ENCODE results near the gene LRRC46.
A peak's percentile ranks its signal among the peaks of the same experiment; 100 is the strongest.

The LRRC46 gene

DNA sequence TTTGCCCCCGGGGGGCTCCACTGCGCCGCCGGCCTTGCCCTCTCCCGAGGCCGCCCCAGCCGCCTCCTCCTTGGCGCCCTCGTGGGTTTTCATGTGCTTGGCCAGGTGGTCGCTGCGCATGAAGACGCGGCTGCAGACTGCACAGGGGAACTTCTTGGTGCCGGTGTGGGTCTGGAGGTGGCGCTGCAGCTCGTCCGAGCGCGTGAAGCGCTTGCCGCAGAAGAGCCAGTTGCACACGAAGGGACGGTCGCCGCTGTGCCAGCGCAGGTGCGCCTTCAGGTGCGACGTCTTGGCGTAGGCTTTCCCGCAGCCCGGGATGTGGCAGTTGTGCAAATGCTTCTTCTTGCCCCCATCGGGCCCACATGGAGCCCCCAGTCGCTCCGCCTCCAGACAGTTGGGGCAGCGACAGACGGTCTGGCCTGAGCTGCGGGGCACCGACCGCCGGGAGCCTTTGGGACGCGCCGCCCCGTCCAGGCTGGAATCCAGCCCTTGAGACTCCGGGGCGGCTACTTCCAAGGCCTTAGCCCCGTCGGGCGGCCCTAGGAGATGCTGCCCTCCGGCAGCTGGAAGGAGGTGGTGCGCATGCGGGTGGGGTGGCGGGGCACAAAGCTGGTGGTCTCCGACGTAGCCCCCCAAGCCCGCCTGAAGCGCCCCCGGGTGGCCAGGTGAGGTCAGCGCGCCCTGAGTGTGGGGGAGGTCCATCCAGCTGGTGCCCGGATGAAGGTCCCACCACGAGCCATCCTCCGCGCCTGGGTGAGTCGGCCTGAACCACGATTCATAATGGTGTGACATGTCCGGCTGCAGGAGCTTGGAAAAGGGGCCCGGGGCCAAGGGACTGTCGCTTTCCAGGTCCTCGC, 16.1 kb downstream of the LRRC46 start:
- peaks cover 16% of the 10 kb centered on the region for H3K4me1 Mint-ChIP-seq (ENCODE audit: low read depth)

DNA sequence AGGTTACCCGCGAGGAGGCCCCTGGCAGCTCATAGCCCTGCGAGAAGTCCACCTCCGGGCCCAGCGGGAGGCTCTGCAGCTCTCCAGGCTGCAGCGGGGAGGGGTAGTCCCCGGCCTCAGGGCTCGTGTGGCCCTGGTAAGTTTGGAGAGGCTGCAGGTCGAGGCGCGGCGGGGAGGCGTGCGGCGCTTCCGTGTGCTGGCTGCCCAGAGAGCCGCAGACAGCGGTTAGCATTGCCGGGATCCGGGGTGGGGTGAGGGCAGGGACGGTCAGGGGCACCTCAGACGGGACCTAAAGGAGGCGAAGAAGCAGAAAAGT, 16.7 kb downstream of the LRRC46 start:
- H3K4me3 Mint-ChIP-seq = no peak overlapping the region
- no peaks in the 10 kb centered on the region for H3K36me3 Mint-ChIP-seq (ENCODE audit: low read depth)
- H3K27me3 Mint-ChIP-seq (ENCODE audit: low read depth) = peaks cover 81% of the 10 kb centered on the region
- H3K27ac Mint-ChIP-seq = no peak overlapping the region
- H3K4me1 Mint-ChIP-seq (ENCODE audit: low read depth) = peaks cover 15% of the 10 kb centered on the region
- no peaks in the 10 kb centered on the region for H3K9me3 Mint-ChIP-seq

More for the DNA sequence above, 16.1 kb downstream of the LRRC46 start:
- Mint-ChIP-seq H3K27me3 (ENCODE audit: low read depth) (peaks cover 75% of the 10 kb centered on the region), H3K4me3 (no peak overlapping the region), H3K36me3 (ENCODE audit: low read depth) (no peaks in the 10 kb centered on the region), H3K9me3 (no peaks in the 10 kb centered on the region), H3K27ac (no peak overlapping the region)

DNA sequence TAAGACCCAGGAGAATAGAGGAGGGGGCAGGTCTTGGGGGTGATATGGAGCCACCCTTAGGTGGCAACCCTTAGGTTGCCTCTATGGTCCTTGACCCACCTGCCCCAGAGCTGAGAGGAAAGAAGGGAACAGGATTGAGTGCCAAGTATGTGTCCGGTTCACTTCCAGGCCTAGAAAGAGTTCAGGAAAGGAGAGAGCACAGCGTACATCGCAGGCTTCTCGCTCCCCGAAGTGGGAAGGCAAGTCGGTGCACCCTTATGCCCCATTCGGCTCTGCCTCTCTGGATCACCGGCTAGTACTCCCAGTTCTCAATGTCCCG, 18.9 kb downstream of the LRRC46 start:
- H3K36me3 Mint-ChIP-seq (ENCODE audit: low read depth) = no peaks in the 10 kb centered on the region
- peaks cover 25% of the 10 kb centered on the region for H3K4me1 Mint-ChIP-seq (ENCODE audit: low read depth)
- H3K4me3 Mint-ChIP-seq = no peak overlapping the region
- H3K9me3 Mint-ChIP-seq = no peaks in the 10 kb centered on the region
- peaks cover 86% of the 10 kb centered on the region for H3K27me3 Mint-ChIP-seq (ENCODE audit: low read depth)
- H3K27ac Mint-ChIP-seq = no peak overlapping the region

DNA sequence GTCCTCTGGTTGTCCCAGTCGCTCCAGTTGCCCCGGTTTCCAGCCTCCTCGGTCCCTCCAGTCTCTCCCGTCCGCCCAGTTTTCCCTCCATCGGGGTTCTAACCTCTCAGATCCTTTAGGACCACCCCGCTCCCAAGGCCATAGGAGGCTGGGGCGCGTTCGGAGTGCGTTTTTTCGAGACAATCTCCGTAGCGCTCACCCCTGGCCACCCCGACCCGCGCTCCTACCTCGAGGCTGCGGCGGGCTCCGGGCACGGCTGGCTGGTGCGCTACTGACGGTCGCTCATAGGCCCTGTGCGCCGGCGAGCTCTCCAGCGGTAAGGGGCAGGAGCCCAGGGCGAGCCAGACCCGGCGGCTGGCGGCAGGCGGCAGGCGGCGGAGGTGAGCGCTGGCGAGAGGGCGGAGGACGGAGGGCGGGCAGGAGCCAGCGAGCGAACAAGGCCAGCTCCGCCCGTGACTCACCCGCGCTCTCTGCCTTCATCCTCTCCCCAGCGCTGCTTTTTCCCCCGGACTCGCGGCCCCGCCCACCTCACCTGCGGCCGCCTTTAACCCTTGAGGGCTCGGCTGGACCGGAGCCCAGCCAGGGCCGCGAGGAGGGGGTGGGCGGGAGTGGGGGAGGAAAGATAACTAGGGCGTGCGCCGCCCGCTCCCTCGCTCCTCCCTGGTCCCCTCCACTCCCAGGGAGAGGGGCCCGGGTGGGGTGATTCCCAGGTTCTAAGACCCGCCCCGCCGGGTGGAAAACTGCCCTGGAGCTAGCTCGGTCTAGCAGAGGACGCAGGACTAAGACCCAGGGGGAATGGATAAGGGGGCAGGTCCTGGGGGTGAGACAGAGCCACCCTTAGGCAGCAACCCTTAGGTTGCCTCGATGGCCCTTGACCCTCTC, 19.5 kb downstream of the LRRC46 start, which contains the start of gene SP6:
Gene SP6 (minus strand): TSS at position 472 of the 882 bp plus-strand sequence. CDS start 2,734 bp downstream, outside the sequence.
- peak within 1 kb of the TSS; percentile 50 for H3K4me3 Mint-ChIP-seq
- H3K27ac Mint-ChIP-seq = no peak within 1 kb of the TSS
- H3K9me3 Mint-ChIP-seq = no peaks in the 10 kb centered on the region
- H3K27me3 Mint-ChIP-seq (ENCODE audit: low read depth) = peaks cover 86% of the 10 kb centered on the region
- H3K4me1 Mint-ChIP-seq (ENCODE audit: low read depth) = peaks cover 25% of the 10 kb centered on the region
- H3K36me3 Mint-ChIP-seq (ENCODE audit: low read depth) = no peaks in the 10 kb centered on the region

DNA sequence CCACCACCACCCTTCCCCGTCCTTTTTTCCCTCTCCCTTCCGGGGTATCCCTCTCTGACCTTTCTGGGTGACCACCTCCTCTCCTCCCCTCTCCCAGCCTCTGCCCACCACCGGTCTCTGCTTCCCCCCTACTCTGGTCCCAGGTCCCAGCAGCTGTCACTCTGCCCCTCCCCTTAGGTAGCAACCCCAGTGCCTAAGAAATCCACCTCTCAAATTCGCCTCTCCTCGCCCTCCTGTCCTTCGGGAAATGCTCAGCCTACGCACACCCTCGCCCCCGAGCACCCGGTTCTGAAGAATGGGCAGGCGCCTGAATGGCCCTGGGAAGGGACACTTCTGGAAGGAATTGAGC, 20.3 kb downstream of the LRRC46 start:
- no peak overlapping the region for H3K27ac Mint-ChIP-seq
- peak overlapping the region; percentile 50 for H3K4me3 Mint-ChIP-seq
- no peaks in the 10 kb centered on the region for H3K36me3 Mint-ChIP-seq (ENCODE audit: low read depth)
- no peaks in the 10 kb centered on the region for H3K9me3 Mint-ChIP-seq
- peaks cover 25% of the 10 kb centered on the region for H3K4me1 Mint-ChIP-seq (ENCODE audit: low read depth)
- peaks cover 86% of the 10 kb centered on the region for H3K27me3 Mint-ChIP-seq (ENCODE audit: low read depth)

DNA sequence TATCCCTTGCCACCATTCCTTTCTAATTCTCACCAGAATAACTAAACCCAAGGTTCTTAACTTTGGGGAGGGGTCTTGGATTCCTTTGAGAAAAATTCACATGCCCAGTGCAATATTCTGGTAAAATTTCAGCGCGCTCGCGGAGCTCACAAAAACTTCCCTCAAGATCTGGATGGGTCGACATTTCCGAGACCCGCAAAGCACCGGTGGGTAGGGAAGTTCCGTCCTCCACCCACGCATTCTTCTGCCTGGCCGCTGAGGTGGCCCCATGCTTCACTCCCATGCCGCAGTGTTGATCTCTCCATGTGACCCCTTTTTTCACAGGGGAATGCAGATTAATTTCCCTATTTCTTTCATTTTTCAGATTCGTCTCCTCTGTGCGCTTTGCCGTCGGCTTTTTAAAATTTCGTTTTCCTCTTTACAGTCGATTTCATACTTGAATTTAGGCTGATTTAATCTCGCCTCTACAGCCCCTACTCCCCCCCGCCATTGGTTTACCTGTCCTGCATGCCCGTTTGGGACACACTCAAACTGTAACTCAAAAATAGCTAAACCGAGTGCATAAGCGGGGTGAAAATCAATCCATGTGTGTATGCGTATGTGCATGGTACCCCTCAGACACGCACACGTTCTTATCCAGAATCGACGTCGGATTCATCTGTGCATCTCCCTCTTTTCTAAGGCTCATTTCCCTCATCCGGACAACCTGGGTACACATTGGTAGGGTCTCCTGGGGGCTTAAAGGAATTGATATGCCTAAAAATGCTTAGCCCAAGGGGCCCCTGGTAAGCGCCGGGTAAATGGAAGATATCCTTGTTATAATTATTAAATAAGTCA, 20.9 kb downstream of the LRRC46 start:
- peaks cover 25% of the 10 kb centered on the region for H3K4me1 Mint-ChIP-seq (ENCODE audit: low read depth)
- H3K27me3 Mint-ChIP-seq (ENCODE audit: low read depth) = peaks cover 84% of the 10 kb centered on the region
- no peaks in the 10 kb centered on the region for H3K36me3 Mint-ChIP-seq (ENCODE audit: low read depth)
- no peaks in the 10 kb centered on the region for H3K9me3 Mint-ChIP-seq
- no peak overlapping the region for H3K27ac Mint-ChIP-seq
- H3K4me3 Mint-ChIP-seq = peak overlapping the region; percentile 50

DNA sequence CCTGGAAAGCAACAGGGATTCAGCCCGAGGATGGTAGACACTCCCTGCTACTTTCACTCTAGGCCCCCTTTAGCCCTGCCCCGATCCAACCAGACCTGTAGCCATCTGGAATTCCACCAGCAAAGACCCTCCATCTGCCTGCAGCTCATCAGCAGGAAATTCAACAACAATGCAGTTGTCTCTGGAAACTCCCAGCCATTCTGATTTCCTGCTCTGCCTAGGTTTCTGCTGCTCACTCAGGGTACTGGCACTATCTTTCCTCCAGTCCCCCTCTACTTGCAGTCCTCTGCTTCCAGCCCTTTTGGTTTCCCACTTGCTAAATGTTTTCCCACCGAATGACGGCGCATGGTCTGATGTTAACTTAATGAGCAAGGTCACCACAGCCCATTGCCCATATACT, 22.1 kb downstream of the LRRC46 start:
- no peak overlapping the region for H3K4me3 Mint-ChIP-seq

DNA sequence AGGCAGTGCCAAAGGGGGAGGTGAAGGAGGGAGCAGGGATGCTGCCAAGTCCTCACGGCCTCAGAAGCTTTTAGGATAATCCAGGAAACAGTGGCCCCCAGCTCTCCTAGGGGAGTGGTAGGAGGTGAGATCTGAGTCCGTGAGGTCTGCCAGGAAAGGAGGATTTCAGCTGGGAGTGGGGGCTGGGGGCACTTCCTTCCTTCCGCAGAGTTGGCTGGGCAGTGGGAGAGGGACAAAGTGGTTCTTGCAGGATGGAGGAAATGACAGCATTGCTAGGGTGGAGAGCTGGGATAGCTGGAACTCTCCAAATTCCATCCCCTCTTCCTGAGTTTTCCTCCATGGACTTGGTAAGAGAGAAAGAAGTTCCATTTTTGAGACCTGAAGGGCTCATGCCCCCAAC, 24.3 kb downstream of the LRRC46 start:
- Mint-ChIP-seq H3K4me1 (ENCODE audit: low read depth) (peaks cover 21% of the 10 kb centered on the region), H3K36me3 (ENCODE audit: low read depth) (no peaks in the 10 kb centered on the region), H3K27ac (no peak overlapping the region), H3K27me3 (ENCODE audit: low read depth) (peaks cover 78% of the 10 kb centered on the region), H3K4me3 (no peak overlapping the region), H3K9me3 (no peaks in the 10 kb centered on the region)

More for the DNA sequence above, 22.1 kb downstream of the LRRC46 start:
- H3K9me3 Mint-ChIP-seq = no peaks in the 10 kb centered on the region
- H3K4me1 Mint-ChIP-seq (ENCODE audit: low read depth) = peaks cover 25% of the 10 kb centered on the region
- no peaks in the 10 kb centered on the region for H3K36me3 Mint-ChIP-seq (ENCODE audit: low read depth)
- no peak overlapping the region for H3K27ac Mint-ChIP-seq
- peaks cover 86% of the 10 kb centered on the region for H3K27me3 Mint-ChIP-seq (ENCODE audit: low read depth)

DNA sequence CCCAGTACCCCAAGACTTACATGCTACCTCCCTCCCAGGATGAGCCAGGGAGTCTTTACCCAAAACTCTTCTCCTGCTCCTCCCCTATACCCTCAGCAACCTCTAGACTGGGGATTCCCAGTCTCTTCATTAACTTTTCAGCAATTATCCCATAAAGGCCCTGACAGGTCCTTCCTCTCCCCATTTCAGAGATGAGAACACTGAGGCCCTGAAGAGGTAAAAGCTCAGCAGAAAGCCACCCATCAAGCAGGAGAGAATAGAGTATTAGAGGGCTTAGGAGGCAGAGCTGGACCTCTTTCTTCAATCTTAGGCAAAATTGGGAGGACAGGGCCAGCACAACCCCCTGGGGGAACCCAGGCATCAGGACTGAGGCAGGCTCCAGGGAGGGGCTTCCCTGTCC, 25.4 kb downstream of the LRRC46 start:
- Mint-ChIP-seq H3K36me3 (ENCODE audit: low read depth) (no peaks in the 10 kb centered on the region), H3K27me3 (ENCODE audit: low read depth) (peaks cover 74% of the 10 kb centered on the region), H3K27ac (no peak overlapping the region), H3K4me3 (no peak overlapping the region), H3K4me1 (ENCODE audit: low read depth) (peaks cover 20% of the 10 kb centered on the region), H3K9me3 (no peaks in the 10 kb centered on the region)

DNA sequence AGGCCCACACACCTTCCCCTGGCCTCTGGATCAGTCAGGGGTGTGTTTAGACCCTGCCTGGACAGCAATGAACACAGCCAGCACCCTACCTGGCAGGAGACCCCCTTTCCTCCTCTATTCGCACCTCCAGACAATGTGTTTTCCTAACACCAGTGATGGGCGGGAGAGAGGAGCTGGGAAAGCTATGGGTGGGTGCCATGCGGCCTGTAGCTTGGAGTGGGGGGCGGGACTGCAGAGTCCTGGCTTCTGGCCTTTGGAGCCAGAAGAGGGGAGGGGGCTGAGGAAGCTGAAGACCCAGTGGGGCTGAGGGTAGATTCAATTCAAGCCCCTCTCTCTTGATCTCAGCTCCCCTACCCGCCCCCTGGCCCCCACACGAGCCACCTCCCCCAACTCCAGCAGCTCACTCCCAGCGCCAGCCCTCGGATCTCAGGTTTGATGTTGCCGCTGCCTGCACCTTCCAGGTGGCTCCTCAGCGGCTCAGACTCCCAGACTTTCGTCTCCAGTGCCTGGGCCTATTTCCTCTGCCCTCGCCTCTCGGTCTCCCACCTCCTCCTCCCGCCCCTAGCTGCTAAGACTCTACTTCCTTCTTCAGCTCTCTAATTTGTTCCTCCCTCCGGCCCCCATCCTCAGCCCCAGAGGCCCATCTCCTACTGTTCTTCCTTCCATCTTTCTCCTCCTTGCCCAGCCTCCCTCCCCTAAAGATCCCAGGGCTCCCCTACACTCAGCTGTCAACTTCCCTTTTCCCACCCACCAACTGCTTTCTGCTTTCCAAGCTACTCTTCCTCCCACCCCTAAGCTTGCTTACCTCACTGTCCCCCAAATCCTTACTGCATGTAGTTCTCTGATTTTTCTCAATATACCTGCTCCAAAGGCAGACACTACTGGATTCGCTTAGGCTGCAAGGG, 26.3 kb downstream of the LRRC46 start:
- no peak overlapping the region for H3K27ac Mint-ChIP-seq
- peaks cover 65% of the 10 kb centered on the region for H3K27me3 Mint-ChIP-seq (ENCODE audit: low read depth)
- no peaks in the 10 kb centered on the region for H3K9me3 Mint-ChIP-seq
- no peaks in the 10 kb centered on the region for H3K36me3 Mint-ChIP-seq (ENCODE audit: low read depth)
- H3K4me3 Mint-ChIP-seq = no peak overlapping the region
- H3K4me1 Mint-ChIP-seq (ENCODE audit: low read depth) = peaks cover 12% of the 10 kb centered on the region

DNA sequence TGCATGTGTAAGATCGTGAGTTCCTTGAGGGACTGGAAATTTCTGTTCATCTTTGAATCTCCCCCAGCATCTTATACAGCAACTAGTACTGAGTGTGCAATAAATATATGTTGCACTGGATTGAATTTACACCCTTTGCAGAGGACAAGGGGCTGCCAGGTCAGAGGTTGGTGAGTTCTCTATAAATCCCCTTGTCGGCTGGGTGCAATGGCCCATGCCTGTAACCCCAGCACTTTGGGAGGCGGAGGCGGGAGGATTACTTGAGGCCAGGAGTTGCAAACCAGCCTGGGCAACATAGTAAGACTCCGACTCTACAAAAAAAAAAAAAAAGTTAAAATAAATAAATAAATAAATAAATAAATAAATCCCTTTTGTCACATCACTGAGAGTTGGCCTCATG, 28.9 kb downstream of the LRRC46 start:
- H3K27me3 Mint-ChIP-seq (ENCODE audit: low read depth) = peaks cover 44% of the 10 kb centered on the region
- no peak overlapping the region for H3K27ac Mint-ChIP-seq
- H3K4me3 Mint-ChIP-seq = no peak overlapping the region
- H3K4me1 Mint-ChIP-seq (ENCODE audit: low read depth) = peaks cover 7% of the 10 kb centered on the region
- H3K9me3 Mint-ChIP-seq = no peaks in the 10 kb centered on the region
- H3K36me3 Mint-ChIP-seq (ENCODE audit: low read depth) = no peaks in the 10 kb centered on the region

DNA sequence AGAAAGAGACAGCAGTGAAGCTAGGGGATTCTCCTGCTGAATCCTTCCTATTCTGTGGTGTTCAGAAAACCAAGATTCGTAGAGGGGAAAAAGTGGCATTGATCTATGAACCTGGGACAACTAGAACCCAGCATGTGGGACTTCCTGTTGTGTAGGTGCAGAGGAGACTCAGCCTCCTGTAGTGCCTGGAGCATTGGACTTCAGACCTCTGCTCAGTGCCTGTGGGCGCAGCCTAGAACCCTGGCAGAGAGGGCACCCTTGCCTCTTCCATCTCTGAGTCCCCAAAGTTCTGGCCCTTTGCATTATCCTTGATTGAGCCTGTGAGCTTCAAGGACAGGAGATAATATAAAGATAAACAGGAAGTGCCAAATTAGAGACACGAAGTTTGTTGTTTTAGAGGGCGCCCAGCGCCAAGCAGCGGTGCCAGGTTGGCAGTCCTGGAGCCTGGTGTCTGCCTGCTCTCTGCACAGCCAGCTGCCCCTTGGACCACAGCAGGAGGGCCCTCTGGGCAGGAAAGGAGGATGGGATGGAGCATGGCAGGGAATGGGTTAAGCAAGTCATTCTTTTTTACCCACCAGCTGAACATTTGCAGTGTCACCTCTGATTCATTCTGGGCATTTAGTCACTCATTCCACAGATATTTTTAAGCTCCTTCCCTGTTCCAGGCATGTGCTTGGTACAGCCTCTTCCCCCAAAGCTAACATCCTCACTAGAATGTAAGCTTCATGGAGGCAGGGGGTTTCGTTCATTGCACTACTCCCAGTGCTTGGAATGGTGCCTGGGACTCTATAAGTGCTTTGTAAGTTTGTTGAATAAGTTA, 31.4 kb downstream of the LRRC46 start:
- H3K9me3 Mint-ChIP-seq = no peaks in the 10 kb centered on the region
- no peaks in the 10 kb centered on the region for H3K36me3 Mint-ChIP-seq (ENCODE audit: low read depth)
- peaks cover 25% of the 10 kb centered on the region for H3K27me3 Mint-ChIP-seq (ENCODE audit: low read depth)
- no peak overlapping the region for H3K4me3 Mint-ChIP-seq
- H3K27ac Mint-ChIP-seq = no peak overlapping the region
- H3K4me1 Mint-ChIP-seq (ENCODE audit: low read depth) = peaks cover 11% of the 10 kb centered on the region

DNA sequence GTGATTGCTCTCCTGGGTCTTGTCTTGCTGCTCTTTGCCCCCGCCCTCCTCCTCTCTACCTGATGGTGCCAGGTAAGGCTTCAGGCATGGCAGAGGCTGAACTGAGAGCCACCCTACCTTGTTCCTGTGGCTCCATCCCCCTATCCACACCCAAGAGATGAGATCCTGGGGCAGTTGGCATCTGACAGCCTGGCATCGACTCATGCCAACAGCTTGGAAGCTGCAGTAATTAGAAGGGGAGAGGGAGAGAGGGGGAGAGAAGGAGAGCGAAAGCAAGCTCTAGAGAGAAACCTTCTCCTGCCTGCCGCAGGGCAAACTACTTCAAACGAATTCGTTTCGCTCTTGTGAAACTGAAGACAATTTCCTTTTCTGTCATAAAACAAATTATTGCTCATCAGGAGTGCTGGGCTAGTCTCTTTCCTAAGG, 33.3 kb downstream of the LRRC46 start:
- H3K4me1 Mint-ChIP-seq (ENCODE audit: low read depth) = peaks cover 11% of the 10 kb centered on the region
- no peaks in the 10 kb centered on the region for H3K9me3 Mint-ChIP-seq
- H3K4me3 Mint-ChIP-seq = no peak overlapping the region
- H3K27ac Mint-ChIP-seq = peak overlapping the region; percentile 11
- peaks cover 19% of the 10 kb centered on the region for H3K27me3 Mint-ChIP-seq (ENCODE audit: low read depth)
- no peaks in the 10 kb centered on the region for H3K36me3 Mint-ChIP-seq (ENCODE audit: low read depth)

Measured in T-helper 1 cell treated with Interleukin-12 subunit alpha and Interleukin-12 subunit beta and Interleukin-4 antibody, amounts not matched to agents 30 μg/mL and 1 μg/mL, for 36 hours (primary cell).